Measurements from ENCODE around the gene SYT1. TPM values are rescaled to one million over a fixed set of nuclear protein-coding genes. Genes with fewer than 3 reads are reported as not detected.

The SYT1 gene
- total and polyA plus RNA-seq, 2 donors (not counting 1 experiment from before 2014, with no cell fraction given), result 0.90 to 2.1 TPM

GRCh38 chr12:79482921-79483320 is 618.3 kb downstream of the SYT1 start:
- Histone ChIP-seq H3K4me3 (replicated peaks in 1 of 4; ENCODE audit: control extremely low read depth in 1 of 4, insufficient read depth in 1 of 4, low read depth in 3 of 4, low read length in 4 of 4) (no peak overlapping the region), H3K79me2 (ENCODE audit: control insufficient read depth, insufficient read depth, low read length) (no peaks in the 10 kb centered on the region), H3K36me3 (ENCODE audit: control insufficient read depth, insufficient read depth, low read length) (no peaks in the 10 kb centered on the region), H4K20me1 (ENCODE audit: control insufficient read depth, extremely low read depth, insufficient read depth, low read length) (no peaks in the 10 kb centered on the region), H3K4me1 (ENCODE audit: control insufficient read depth, extremely low read depth, insufficient read depth, low read length) (no peaks in the 10 kb centered on the region), H2AFZ (ENCODE audit: low read length) (no peak overlapping the region), H3K27ac (ENCODE audit: insufficient read depth, low read length) (no peak overlapping the region), H3K9me3 (ENCODE audit: control insufficient read depth, insufficient read depth, low read depth, low read length) (no peaks in the 10 kb centered on the region), H3K27me3 (ENCODE audit: control insufficient read depth, insufficient read depth, low read length) (no peaks in the 10 kb centered on the region), H3K4me2 (ENCODE audit: extremely low read depth, insufficient read depth, low read length) (no peak overlapping the region), H3K9ac (ENCODE audit: insufficient read depth, low read length) (no peak overlapping the region)
- TF ChIP-seq, protein P1, sequence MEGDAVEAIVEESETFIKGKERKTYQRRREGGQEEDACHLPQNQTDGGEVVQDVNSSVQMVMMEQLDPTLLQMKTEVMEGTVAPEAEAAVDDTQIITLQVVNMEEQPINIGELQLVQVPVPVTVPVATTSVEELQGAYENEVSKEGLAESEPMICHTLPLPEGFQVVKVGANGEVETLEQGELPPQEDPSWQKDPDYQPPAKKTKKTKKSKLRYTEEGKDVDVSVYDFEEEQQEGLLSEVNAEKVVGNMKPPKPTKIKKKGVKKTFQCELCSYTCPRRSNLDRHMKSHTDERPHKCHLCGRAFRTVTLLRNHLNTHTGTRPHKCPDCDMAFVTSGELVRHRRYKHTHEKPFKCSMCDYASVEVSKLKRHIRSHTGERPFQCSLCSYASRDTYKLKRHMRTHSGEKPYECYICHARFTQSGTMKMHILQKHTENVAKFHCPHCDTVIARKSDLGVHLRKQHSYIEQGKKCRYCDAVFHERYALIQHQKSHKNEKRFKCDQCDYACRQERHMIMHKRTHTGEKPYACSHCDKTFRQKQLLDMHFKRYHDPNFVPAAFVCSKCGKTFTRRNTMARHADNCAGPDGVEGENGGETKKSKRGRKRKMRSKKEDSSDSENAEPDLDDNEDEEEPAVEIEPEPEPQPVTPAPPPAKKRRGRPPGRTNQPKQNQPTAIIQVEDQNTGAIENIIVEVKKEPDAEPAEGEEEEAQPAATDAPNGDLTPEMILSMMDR (conservative IDR thresholded peaks at IDR 0.05 in 1 of 2, IDR thresholded peaks at IDR 0.05 in 1 of 2; ENCODE audit: low read depth in 1 of 2, low read length in 2 of 2), result no peak
- no peak for DNase-seq (ENCODE audit: low read depth in 2 of 2)

GRCh38 chr12:79486154-79486553 is 621.6 kb downstream of the SYT1 start:
- H3K27ac ChIP-seq (ENCODE audit: insufficient read depth, low read length), result no peak overlapping the region
- no peak overlapping the region for H3K9ac ChIP-seq (ENCODE audit: insufficient read depth, low read length)
- no peaks in the 10 kb centered on the region for H3K27me3 ChIP-seq (ENCODE audit: control insufficient read depth, insufficient read depth, low read length)
- H3K36me3 ChIP-seq (ENCODE audit: control insufficient read depth, insufficient read depth, low read length), result no peaks in the 10 kb centered on the region
- no peak for DNase-seq (ENCODE audit: low read depth in 2 of 2)
- no peak overlapping the region for H3K4me3 ChIP-seq (replicated peaks in 1 of 4; ENCODE audit: control extremely low read depth in 1 of 4, insufficient read depth in 1 of 4, low read depth in 3 of 4, low read length in 4 of 4)
- H3K9me3 ChIP-seq (ENCODE audit: control insufficient read depth, insufficient read depth, low read depth, low read length), result no peaks in the 10 kb centered on the region
- TF ChIP-seq, protein P1 (conservative IDR thresholded peaks at IDR 0.05 in 1 of 2, IDR thresholded peaks at IDR 0.05 in 1 of 2; ENCODE audit: low read depth in 1 of 2, low read length in 2 of 2), result no peak
- TF ChIP-seq EZH2 (IDR thresholded peaks at IDR 0.05; ENCODE audit: low read length, missing control alignments), result no peak
- H3K4me1 ChIP-seq (ENCODE audit: control insufficient read depth, extremely low read depth, insufficient read depth, low read length), result no peaks in the 10 kb centered on the region
- H3K4me2 ChIP-seq (ENCODE audit: extremely low read depth, insufficient read depth, low read length), result no peak overlapping the region
- H2AFZ ChIP-seq (ENCODE audit: low read length), result no peak overlapping the region
- H3K79me2 ChIP-seq (ENCODE audit: control insufficient read depth, insufficient read depth, low read length), result no peaks in the 10 kb centered on the region
- H4K20me1 ChIP-seq (ENCODE audit: control insufficient read depth, extremely low read depth, insufficient read depth, low read length), result no peaks in the 10 kb centered on the region

GRCh38 chr12:79487386-79488110 is 623.0 kb downstream of the SYT1 start:
- H3K79me2 ChIP-seq (ENCODE audit: control insufficient read depth, insufficient read depth, low read length), result no peaks in the 10 kb centered on the region
- H2AFZ ChIP-seq (ENCODE audit: low read length), result no peak overlapping the region
- no peak for DNase-seq (ENCODE audit: low read depth in 2 of 2)
- H3K9ac ChIP-seq (ENCODE audit: insufficient read depth, low read length), result no peak overlapping the region
- no peaks in the 10 kb centered on the region for H3K27me3 ChIP-seq (ENCODE audit: control insufficient read depth, insufficient read depth, low read length)
- H3K4me2 ChIP-seq (ENCODE audit: extremely low read depth, insufficient read depth, low read length), result no peak overlapping the region
- H3K4me3 ChIP-seq (replicated peaks in 1 of 4; ENCODE audit: control extremely low read depth in 1 of 4, insufficient read depth in 1 of 4, low read depth in 3 of 4, low read length in 4 of 4), result no peak overlapping the region
- H3K9me3 ChIP-seq (ENCODE audit: control insufficient read depth, insufficient read depth, low read depth, low read length), result no peaks in the 10 kb centered on the region
- no peak for TF ChIP-seq EZH2 (IDR thresholded peaks at IDR 0.05; ENCODE audit: low read length, missing control alignments)
- TF ChIP-seq, protein P1 (conservative IDR thresholded peaks at IDR 0.05 in 1 of 2, IDR thresholded peaks at IDR 0.05 in 1 of 2; ENCODE audit: low read depth in 1 of 2, low read length in 2 of 2), result no peak
- no peaks in the 10 kb centered on the region for H3K36me3 ChIP-seq (ENCODE audit: control insufficient read depth, insufficient read depth, low read length)
- no peaks in the 10 kb centered on the region for H3K4me1 ChIP-seq (ENCODE audit: control insufficient read depth, extremely low read depth, insufficient read depth, low read length)
- no peak overlapping the region for H3K27ac ChIP-seq (ENCODE audit: insufficient read depth, low read length)
- H4K20me1 ChIP-seq (ENCODE audit: control insufficient read depth, extremely low read depth, insufficient read depth, low read length), result no peaks in the 10 kb centered on the region
